Suppressor macrophage (primary cell): Measurements from ENCODE around the gene RBMS1.
A peak's percentile ranks its signal among the peaks of the same experiment; 100 is the strongest.

Source experiments
- DNase-seq, 4 experiments: peaks; one replicate each; pipeline ENCODE4 v3.0.0-alpha.2; 2020 to 2022

RBMS1 gene

DNA sequence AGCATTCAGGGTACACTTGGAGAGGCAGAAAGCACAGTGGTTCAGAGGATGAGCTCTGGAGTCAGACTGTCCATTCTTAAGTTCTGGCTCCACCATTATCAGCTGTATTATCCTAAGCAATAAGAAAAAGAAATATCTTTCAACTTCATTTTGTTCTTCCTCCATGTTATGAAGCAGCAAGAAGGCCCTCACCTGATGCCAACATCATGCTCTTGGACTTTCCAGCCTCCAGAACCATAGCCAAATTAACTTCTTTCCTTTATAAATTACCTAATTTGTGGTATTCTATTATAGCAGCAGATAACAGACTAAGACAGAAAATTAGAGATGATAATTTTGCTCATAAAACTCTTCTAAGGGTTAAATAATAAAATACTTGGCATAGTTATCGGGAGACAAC, 137.1 kb downstream of the RBMS1 start:
- DNase-seq: peak in 1 of 4 experiments; percentile 25

DNA sequence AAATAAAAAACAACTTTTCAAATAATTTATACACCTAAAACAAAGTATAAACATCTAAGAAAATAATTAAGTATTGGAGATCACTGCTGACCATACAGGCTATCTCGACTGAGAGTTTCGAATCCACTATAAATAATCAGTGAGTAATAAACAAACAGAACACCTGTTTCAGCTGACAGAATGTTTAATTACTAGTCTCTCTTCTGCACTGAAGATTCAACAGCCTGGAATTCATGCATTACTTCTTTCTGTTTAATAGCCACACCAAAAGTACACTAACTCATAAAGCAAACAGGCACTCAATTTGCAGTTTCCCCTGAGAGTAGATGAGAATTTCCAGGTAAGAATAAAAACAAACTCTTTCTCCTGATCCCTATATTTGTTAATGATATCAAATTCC, 138.5 kb downstream of the RBMS1 start:
- DNase-seq: no peak

DNA sequence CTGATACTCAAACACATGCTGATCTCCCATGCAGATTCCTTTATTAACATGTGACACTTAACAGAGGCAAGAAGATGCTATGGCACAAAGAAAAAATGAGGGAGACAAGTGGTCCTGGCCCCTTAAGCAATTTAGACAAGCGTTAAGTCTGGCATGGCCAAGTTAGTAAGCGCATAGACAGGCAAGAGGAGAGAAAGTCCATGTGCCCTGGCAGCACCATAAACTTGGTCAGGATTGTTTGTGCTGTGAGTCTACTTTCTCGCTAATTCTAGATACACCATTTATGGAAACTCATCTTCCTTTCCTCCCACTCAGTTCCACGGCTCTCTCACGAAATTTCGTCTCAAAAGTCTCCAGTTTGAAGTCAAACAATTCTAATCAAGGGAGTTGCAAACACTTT, 138.9 kb downstream of the RBMS1 start:
- DNase-seq: no peak

DNA sequence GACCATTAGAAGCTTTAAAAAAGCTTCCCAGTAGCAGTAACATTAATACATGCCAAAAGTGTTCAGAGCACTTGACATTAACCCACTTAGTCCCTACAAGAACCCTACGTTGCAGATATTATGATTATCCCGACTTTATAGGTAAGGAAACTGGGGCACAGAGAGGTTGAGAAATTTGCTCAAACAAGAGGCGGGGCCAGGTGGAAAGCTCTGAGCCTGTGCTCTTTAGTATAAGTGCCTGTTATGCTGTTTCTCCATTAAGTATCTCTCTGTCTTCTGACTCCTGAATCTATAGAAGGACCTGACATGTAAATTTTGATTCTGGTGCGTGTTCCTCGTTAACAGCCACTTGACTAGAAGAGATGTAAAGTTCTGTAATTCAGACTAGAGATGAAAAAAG, 139.8 kb downstream of the RBMS1 start:
- DNase-seq: no peak

DNA sequence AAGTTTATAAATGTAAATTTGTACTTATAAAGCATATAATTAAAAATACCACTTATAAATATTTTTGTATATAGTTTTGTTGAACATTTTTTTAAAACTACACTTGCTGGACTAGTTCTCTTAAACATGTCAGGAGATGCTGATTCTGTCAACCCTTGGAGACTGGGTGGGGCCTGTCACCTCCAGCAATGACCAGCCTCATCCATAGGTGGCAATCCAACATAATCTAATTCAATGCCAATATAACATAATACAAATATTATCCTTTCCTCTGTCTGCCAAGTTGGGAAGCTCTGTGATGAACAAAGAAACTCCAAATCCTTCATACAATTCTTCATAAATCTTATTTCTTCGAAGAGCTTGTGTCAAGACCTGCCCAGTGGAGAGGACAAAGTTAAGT, 140.4 kb downstream of the RBMS1 start:
- peak in 1 of 4 experiments; percentile 27 for DNase-seq

DNA sequence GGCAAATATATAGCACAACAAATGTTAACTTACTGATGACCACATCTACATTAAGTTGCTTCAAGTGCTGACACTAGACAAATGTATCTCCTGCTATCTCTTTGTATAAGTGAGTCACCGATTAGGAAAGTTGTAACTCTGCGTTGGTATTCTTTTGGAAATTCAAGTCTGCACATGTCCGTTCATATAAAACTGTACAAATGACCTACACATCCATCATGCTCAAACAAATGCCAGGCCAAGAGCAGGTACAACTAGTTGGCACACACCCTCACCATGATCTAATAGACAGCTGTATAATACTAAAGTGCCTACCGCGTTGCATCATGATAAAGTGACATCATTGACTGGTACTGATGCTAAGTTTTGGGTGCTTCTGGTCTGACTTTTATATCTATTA, 141.1 kb downstream of the RBMS1 start:
- DNase-seq: peak in 2 of 4 experiments; percentile 28 to 31

DNA sequence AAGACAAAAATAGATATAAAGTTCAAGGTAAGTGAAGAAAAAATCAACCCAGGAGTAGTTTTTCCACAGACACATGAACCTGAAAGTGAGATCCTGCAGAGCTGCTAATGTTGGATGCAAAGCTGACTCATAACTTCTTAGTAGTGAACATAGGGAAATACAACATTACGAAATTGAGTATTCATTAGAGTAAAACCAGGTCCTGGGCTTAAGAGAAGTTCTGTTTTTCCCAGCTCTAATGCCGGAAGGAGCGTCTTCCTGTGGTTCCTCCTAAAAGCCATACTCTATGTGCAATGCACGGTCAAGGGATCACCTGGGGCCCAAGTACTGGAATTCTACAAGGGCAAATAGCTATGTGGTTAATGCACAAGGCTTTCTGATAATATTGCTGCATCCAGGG, 141.7 kb downstream of the RBMS1 start:
- peak; percentile 65 to 87 (median 78) for DNase-seq

DNA sequence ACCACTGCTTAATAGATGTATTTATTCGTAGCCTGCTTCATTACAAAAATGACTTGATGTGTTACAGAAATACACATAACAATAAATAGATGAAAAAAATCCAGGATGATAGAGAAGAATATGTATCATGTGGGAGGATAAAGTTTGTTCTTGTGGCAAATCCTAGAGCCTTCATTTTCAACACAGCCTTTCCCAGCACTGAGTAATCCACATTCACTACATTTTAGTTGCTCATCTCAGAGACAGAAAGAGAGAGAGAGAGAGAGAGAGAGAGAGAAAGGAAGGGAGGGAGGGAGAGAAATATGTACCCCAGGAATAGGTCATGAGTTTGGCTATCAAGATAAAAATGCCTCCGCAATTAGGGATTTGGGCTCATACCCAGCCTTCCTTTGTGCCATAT, 144.3 kb downstream of the RBMS1 start:
- DNase-seq: no peak

DNA sequence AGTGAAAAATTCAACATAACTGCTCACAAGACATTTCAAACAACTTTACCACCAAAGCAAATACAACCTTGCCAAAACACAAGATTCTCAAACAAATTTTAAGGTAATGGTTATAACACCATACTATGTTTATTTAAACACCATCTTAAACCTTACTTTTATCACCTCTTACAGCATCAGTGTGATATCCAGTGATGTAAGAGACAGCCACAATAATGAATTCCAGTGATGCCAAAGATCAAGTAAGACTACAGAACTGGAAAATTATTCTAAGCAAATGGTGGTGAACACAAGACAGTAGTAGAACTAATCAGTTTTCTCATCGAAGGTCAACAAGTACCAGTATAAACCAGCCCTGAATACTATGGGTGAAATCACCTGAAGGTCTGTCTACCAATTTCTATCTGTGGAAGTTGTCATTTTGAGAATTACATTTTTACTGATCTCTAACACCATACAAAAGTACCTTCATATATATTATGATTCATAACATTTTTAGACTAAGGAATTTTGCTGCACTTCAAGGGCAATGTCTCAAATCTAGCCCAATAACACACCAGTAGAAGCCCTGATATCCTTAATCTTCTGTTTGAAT, 146.2 kb downstream of the RBMS1 start:
- no peak for DNase-seq

DNA sequence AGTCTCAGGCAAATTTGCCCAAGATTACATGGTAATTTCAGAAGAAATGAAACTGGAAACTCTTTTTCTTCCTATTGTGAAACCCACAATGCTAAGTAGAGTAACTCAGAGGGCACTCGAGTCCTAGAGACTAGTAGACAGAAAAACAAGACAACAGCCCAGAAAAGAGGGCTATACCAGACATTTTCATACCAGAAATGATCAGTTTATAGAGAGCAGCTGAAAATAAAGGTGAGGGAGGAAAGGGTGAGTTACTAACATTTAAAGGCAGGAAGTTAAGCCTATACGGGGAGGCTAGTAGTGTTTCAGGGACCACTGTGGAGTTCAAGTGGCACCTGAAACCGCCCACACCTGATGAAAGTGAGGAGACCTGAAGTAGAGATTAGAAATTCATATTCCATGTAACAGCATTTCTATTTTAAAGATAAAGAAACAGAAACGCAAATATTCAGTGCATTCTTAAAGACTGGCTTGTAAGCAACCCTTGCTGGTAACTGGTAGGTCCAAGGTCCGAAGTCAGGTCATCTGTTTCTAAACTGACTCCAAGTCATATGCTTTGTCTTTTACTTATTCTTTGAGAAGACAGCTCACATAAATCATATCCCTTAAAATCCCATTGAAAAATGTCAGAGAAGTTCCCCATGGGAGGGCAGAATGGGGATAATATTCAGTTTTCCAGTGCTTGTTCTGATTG, 148.4 kb downstream of the RBMS1 start:
- DNase-seq: peak in 2 of 4 experiments; percentile 25 to 50

DNA sequence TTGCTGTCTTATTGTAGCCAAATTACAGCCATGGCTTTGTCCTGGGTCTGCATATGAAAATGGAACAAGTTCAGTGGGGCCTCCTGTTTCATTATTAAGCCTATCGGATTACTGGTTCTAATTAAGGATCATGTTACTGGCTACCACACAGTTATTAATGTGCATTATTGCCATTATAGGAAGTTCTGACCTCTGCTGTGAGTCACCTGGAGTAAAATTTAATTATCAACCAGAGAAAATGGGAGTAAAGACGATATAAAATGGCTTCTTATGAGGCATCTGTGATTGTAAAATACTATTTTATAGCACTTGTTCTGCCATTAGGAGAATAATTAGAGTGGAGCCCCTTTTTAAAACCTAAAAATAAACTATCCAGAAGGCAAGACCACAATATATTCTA, 150.2 kb downstream of the RBMS1 start:
- DNase-seq: no peak

DNA sequence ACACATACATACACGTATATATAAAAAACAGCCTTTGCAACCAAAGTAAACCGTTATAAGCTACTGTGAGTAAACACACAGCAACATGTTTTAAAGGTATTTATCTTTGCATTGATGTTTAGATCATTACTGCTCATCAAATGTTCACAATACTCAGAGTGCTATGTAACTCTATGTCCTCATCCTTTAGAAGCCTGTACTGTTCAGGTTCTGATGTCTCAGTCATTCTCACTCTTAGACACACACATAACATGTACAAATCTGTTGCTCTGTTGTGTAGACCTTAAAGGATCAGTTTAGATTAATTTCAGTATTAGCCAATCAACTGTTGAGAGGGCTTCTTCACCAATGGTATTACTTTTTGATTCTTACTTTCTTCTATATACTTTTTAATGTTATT, 153.9 kb downstream of the RBMS1 start:
- DNase-seq: no peak

DNA sequence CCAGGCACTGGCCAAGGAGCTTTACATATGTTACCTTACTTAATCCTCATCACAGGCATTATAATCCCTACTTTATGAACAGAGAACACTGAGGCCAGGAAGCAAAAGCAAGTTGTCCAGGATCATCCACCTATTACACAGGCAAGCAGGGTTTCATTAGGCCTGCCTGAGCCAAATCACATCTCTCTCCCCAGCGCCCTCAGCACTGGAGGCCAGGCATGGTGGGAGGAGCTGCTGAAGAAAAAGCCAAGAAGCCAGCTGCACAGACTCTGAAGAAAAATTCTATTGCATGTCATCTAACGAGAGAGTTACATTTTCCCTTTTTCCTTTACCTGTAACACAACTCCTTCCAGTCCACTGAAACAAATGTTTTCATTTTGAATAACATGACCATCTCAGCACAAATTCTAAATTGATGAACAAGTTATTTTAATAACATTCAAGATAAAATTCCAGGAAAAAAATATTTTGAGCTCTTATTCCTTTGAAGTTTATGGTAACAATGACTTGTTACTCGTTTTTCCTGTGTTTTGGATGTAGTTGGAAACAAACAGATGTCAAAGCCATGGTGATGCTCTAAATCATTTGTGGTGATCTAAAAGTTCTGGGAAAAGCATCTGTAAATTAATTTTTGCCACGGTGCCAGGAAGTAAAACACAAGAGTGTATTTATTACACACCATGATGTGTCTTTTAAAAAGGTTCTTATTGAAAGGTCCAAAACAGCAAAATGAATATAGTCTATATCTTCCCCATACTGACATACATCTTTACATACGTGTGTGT, 154.5 kb downstream of the RBMS1 start:
- no peak for DNase-seq

DNA sequence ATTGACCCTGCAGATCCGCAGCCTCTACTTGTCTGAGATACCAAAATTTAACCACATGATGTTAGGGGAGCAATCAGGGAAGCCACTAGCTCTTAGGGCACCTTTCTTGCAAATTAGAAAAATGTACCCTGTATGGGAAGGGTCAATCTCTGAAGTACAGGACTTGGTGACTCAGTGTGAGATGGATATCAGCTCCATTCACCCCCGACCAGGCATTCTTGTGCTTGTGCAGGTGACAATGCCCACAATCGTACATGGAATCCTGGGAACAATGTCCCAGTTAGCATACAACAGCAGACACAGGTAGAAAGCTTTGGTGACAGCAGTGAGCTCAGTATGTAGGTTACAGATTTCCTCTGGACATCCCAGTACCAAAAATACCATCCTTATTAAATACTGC, 155.9 kb downstream of the RBMS1 start:
- DNase-seq: no peak

DNA sequence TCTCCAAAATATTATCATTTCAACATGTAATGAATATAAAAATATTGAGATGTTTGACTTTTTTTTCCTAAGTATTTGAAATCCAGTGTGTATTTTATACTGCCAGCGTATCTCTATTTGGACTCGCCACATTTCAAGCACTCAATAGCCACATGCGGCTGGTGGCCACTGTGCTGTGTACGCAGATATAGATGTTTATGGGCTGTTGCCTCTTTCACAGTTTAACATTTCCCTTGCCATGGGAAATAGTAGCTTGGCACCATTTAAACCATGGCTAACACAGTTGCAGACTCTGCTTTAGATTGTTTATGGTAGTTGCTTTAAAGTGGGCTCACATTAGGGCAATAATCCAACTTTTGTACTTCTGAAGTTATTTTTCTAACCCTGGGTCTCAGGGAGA, 157.0 kb downstream of the RBMS1 start:
- DNase-seq: no peak

DNA sequence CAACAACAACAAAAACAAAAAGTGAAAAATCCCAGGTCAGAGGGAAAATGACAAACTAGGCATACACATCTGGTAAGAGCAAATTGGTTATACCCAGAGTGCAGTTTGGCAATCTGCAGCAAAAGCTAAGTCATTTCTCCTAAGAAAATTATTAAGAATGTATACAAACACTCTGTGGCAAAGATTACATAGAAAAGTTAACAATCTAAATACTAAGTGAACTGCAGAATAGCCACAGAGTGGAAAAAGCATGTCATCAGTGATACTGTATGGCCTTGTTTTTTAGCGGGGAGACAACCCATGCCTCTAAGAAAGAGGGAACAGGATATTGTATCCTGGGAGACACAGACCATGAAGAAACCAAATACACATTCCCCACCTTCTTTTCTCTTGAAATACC, 157.5 kb downstream of the RBMS1 start:
- DNase-seq: no peak

DNA sequence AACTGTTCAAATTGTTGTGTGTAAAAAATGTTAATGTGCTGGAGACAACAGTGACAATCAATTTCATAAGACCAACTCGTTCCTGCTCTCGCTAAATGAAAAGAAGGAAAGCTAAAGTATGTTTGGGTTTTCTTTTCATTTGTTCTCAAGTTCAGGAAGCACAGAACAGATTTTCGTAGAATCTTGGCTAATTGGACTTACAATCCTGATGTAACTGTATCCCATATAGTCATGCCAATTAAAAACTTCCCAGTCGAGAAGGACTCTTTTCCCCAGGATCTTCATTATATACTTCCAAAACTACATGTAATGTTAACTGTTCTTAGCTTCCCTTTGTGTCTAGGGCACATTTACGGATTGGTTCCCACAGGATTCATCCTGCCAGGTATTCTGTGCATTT, 158.2 kb downstream of the RBMS1 start:
- DNase-seq: no peak

DNA sequence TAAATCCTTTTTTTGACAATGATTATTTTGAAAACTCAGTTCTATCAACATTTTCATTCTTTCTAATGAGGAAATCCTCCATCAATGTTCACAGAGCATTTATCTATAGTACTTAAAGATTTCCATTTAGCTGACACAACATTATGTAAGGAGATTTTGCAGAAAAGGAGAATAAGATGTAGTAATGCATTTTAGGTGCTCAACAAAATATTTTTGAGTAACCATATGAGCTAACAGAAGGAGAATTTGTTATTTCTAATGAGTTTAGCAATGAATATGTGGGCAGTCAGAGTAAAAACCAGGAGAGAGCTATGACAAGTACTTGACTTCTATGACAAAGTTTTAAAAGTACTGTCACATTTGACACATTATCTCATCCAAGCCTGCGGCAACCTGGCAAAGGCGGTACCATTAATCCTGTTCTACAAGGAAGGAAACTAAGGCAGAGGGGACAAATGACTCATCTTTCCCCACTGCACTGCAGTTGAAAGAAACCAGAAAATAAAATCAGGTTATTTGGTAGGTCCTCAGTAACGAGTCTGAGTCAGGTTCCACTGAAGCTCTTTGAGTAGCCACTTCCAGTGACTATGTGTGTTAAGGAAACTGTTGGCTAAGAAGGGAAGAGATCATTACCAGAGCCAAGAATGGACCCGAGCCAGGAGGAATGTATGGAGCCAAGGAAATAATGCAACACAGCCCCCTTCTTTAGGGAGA, 159.4 kb downstream of the RBMS1 start:
- peak in 1 of 4 experiments; percentile 30 for DNase-seq

DNA sequence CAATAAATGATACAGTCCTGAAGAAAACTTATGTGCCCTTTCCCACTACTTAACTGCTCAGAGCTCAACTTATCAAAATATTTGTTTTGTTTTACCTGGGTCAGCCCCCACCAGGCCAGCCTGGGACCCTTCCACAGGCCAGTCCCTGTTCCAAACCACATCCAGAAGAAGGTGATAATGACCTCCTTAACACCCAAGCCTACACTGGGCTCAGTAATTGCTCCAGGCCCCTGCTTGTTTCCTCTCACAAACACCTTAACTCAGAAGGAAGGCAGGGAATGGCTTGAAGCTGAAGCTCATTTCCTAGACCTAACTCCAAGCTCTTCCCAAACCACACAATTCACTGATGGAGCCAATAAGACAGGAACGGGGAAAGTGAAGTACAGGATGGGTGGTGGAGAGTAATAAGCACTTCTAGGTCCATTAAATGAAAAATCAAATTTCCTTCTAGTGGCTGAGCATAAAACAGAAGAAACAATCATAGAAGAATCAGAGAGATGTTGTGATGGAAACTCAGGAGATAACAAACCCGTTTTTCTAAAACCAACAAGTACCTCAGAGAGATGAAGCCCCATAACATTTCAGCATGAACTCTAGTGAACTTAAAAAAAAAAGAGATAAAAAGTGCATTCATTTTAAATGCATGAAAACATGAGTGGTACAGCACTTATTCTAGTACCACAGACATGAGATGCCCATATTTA, 160.1 kb downstream of the RBMS1 start:
- DNase-seq: no peak

DNA sequence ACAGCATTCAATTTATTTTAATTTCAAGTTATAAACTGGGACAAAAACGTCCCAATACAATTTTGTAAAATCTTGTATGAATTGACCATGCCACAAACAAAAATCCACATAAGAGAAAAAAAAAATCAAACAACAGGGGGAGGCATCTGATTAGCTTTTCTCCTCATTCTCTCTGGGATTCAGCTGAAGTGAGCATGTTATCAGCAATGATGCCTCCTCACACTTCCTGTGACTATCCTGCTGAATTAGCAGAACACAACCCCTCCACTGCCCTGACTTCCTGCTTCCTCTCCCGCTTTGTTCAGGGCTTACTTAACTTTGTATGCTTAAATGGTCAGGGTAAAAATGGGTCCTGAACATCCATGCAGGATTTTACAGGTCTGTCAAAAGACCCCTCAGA, 161.3 kb downstream of the RBMS1 start:
- peak; percentile 67 to 86 (median 80) for DNase-seq

DNA sequence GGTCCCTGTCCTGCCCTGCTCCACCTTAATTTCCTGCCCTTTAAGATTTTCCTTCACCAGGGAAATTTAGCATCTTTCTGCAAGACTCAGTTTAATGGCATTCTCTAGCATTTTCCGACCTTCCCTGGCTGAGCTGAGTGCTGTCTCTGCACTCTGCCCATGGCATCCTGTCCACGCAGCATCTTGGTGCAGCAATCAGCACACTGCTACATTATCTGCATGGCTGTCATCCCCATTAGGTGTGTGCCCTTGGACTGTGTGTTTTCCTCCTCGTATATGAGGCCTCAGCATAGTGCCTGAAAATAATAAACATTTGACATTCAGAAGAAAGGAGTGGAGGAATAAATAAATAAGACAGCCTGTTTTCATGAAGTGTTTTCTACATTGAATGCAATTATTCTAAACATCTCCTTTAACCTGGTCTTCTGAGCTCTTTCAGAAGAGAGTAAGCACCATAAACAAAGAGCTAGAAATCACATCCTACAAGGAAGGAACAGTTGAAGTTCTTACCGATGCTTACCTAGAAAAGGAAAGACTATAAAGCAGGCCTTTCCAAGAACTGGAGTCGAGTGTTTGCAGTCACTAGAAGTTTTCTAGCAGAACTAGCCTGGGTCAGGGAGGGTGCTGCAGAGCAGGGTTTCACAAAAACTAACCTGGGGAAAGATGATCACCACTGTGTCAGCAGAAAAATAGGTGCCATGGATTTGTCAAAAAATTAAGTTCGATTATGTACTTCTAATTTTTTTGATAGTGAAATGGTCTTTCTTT, 162.2 kb downstream of the RBMS1 start:
- DNase-seq: no peak
